Measurements from ENCODE around the gene PRICKLE3.
A peak's percentile ranks its signal among the peaks of the same experiment; 100 is the strongest.

Gene PRICKLE3

GRCh38 chrX:49187526-49187925 lies 1.4 kb upstream of the PRICKLE3 start:
- Histone ChIP-seq H3K36me3 (ENCODE audit: control insufficient read depth, insufficient read depth, low read length) (no peaks in the 10 kb centered on the region), H3K9me3 (ENCODE audit: control insufficient read depth, low read length) (no peaks in the 10 kb centered on the region), H3K27me3 (ENCODE audit: control insufficient read depth, insufficient read depth, low read length) (no peaks in the 10 kb centered on the region), H3K4me2 (ENCODE audit: low read length) (no peak overlapping the region), H3K79me2 (no peaks in the 10 kb centered on the region), H3K4me3 (ENCODE audit: low read depth, low read length) (no peak overlapping the region), H3K4me1 (no peaks in the 10 kb centered on the region), H3K9ac (no peak overlapping the region), H2AFZ (no peak overlapping the region), H3K27ac (no peak overlapping the region)
- TF ChIP-seq CTCF (IDR thresholded peaks at IDR 0.05), result no peak

- no peaks in the 10 kb centered on the region for H3K27me3 ChIP-seq (ENCODE audit: control insufficient read depth, insufficient read depth, low read length)
- peak overlapping the region; percentile 82 for H3K27ac ChIP-seq
- H3K9ac ChIP-seq, result no peak overlapping the region
- no peaks in the 10 kb centered on the region for H3K9me3 ChIP-seq (ENCODE audit: control insufficient read depth, low read length)
- no peak overlapping the region for H2AFZ ChIP-seq
- no peak overlapping the region for H3K4me3 ChIP-seq (ENCODE audit: low read depth, low read length)
- no peaks in the 10 kb centered on the region for H3K36me3 ChIP-seq (ENCODE audit: control insufficient read depth, insufficient read depth, low read length)
- H3K79me2 ChIP-seq, result no peaks in the 10 kb centered on the region
- no peaks in the 10 kb centered on the region for H3K4me1 ChIP-seq
- no peak for TF ChIP-seq CTCF (IDR thresholded peaks at IDR 0.05)
- no peak overlapping the region for H3K4me2 ChIP-seq (ENCODE audit: low read length)
Observed at GRCh38 chrX:49187028-49187394, 838 bp upstream of the PRICKLE3 start.

- no peaks in the 10 kb centered on the region for H3K79me2 ChIP-seq
- no peaks in the 10 kb centered on the region for H3K4me1 ChIP-seq
- H3K36me3 ChIP-seq (ENCODE audit: control insufficient read depth, insufficient read depth, low read length), result no peaks in the 10 kb centered on the region
- H3K4me3 ChIP-seq (ENCODE audit: low read depth, low read length), result peak overlapping the region; percentile 61
- H2AFZ ChIP-seq, result peak overlapping the region; percentile 70
- no peaks in the 10 kb centered on the region for H3K9me3 ChIP-seq (ENCODE audit: control insufficient read depth, low read length)
- H3K9ac ChIP-seq, result no peak overlapping the region
- H3K27me3 ChIP-seq (ENCODE audit: control insufficient read depth, insufficient read depth, low read length), result no peaks in the 10 kb centered on the region
- no peak for TF ChIP-seq CTCF (IDR thresholded peaks at IDR 0.05)
- peak overlapping the region; percentile 67 for H3K4me2 ChIP-seq (ENCODE audit: low read length)
- H3K27ac ChIP-seq, result no peak overlapping the region
Observed at GRCh38 chrX:49184294-49185281, 1.6 kb downstream of the PRICKLE3 start.

- TF ChIP-seq CTCF (IDR thresholded peaks at IDR 0.05), result no peak
- H3K9ac ChIP-seq, result no peak overlapping the region
- H3K9me3 ChIP-seq (ENCODE audit: control insufficient read depth, low read length), result no peaks in the 10 kb centered on the region
- no peaks in the 10 kb centered on the region for H3K4me1 ChIP-seq
- no peaks in the 10 kb centered on the region for H3K27me3 ChIP-seq (ENCODE audit: control insufficient read depth, insufficient read depth, low read length)
- H3K79me2 ChIP-seq, result no peaks in the 10 kb centered on the region
- H3K27ac ChIP-seq, result no peak overlapping the region
- H2AFZ ChIP-seq, result no peak overlapping the region
- no peak overlapping the region for H3K4me3 ChIP-seq (ENCODE audit: low read depth, low read length)
- H3K4me2 ChIP-seq (ENCODE audit: low read length), result no peak overlapping the region
- no peaks in the 10 kb centered on the region for H3K36me3 ChIP-seq (ENCODE audit: control insufficient read depth, insufficient read depth, low read length)
Observed at GRCh38 chrX:49183701-49184281, 2.4 kb downstream of the PRICKLE3 start.
